Raji (cell line): ENCODE measurements around the gene CUBN.

Experiments used
- POLR2A ChIP-seq: IDR thresholded peaks from 2 replicates; pipeline ENCODE4 v1.6.1; 2011; ENCODE audit warnings: low read depth, low read length, control low read depth; ENCODE audit not compliant: insufficient read depth

The CUBN gene

GRCh38 chr10:17129741-17130140 is at the start of gene CUBN:
CUBN (minus strand) TSS chr10:17129811; CDS start chr10:17129765, 46 bp downstream.
- TF ChIP-seq POLR2A, result no peak

DNA sequence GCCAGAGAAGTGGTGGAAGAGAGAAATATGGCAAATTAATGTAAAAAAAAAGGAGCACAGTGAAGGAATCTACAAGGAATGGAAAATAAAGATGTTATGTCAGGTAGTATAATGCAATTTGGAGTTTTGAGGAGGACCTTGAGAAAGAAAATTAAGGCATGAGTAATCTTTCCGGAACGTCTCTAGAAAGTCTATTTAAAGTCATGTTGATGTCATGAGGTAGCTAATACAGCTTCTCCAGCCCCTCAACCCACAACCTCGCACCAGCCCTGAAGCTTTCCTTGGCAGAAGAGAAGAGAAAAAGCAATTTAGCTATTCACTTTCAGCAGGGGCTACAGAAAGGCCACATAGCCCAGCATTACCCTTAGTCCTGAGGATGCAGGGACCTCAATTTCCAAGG is 49.4 kb upstream of the CUBN start:
- no peak for TF ChIP-seq POLR2A

DNA sequence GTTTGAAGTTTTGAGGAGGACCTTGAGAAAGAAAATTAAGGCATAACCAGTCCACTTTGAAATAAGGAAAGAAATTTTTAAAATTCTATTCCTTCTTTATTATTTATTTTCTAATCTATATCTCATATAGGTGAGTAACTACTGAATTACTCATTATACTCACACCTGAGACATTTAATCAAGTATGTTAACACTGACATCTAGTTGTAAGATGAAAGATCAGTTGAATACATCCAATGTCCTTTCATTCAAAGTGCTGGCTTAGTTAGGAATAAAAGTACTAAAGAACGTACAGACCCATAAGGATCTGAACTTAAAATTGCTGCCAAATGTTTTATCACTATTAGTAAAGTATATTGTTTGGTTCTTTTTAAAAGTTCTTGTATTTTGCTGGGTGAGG is 48.4 kb upstream of the CUBN start:
- TF ChIP-seq POLR2A, result no peak

DNA sequence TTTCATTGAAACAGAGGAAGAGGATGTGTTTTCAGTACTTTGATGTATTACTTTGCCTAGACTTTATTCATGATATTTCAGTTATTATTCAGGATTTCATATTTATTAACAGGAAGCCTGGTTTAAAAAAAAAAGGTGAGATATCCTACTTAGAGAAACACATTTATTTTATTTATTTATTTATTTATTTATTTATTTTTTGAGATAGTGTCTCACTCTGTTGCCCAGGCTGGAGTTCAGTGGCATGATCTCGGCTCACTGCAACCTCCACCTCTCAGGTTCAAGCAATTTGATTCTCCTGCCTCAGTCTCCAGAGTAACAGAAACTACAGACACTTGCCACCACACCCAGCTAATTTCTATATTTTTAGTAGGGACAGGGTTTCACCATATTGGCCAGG is 47.4 kb upstream of the CUBN start:
- TF ChIP-seq POLR2A, result no peak

GRCh38 chr10:17176091-17176490 is 46.5 kb upstream of the CUBN start:
- TF ChIP-seq POLR2A, result no peak

GRCh38 chr10:17175551-17175950 is 45.9 kb upstream of the CUBN start:
- TF ChIP-seq POLR2A, result no peak

DNA sequence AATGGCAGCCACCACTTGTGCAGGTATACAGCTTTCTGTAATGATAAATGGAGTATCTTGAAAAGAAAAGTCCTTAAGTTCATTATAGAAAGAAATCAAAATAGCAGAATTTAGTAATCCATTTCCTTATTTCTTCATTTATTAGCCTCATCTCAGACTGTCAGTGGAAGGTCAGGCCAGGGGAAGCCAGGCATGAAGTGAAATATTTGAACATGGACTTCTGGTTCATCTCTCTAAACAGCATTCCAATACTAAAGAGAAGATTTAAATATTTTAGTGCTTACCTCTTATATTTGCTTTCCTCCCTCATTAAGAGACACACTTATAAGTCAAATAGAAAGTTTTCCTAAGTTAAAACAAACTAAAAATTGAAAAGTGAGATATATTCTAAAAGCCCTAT is 45.0 kb upstream of the CUBN start:
- TF ChIP-seq POLR2A, result no peak

GRCh38 chr10:17171141-17171641 is 41.6 kb upstream of the CUBN start:
- no peak for TF ChIP-seq POLR2A

DNA sequence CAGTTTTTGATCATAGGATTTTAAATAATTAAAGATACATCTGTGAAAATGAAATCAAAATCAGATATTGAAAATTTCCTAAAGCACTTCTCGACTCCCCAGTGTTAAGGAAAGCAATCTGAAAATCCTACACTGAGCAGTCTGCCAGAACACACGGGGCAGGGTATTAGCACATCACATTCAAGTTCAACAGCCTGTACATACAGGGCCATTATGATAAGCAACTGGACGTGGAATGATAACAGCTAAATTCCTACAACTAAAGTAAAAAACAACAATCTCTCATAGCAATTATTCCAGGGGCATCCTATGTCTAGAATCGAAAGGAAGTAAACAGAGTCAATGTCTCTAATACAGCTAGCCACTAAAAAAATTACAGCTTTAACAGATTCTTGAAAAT is 40.2 kb upstream of the CUBN start:
- TF ChIP-seq POLR2A, result no peak

GRCh38 chr10:17166699-17167098 is 37.1 kb upstream of the CUBN start:
- TF ChIP-seq POLR2A, result no peak

DNA sequence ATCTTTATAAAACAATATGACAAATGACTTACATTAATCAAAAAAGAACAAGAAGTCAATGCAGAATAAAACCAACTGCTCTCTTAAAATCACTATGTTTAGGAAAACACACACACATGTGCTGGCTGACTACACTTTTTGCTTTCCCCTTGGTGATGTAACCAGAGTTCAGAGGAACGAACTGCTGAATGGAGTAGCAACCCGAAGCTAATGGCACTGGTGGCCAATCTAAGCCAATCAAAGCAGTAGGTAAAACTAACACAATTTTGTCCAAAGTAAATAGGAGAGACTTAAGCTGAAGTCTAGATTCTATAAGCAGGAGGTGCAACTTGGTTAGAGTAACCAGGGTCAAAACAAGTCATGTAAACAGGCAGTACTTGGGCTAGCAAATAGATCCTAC is 33.2 kb upstream of the CUBN start:
- no peak for TF ChIP-seq POLR2A

DNA sequence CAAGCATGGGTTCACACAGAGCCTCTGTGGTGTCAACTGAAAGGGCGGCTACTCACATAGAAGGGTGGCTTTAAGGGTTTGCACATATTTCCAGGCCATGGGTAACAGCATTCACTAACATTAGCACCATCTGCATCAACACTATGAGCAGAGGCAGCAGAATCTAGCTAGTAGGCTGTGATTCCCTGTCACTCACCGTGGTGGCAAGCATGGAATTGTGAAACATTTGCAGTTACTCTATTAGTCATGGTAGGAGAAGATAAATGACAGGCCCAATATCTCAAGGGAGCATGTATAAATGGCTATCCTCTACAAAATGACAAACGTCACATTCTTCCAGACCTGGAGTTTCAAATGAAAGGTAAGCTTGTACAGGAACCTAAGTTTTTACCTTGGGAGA is 32.2 kb upstream of the CUBN start:
- no peak for TF ChIP-seq POLR2A

DNA sequence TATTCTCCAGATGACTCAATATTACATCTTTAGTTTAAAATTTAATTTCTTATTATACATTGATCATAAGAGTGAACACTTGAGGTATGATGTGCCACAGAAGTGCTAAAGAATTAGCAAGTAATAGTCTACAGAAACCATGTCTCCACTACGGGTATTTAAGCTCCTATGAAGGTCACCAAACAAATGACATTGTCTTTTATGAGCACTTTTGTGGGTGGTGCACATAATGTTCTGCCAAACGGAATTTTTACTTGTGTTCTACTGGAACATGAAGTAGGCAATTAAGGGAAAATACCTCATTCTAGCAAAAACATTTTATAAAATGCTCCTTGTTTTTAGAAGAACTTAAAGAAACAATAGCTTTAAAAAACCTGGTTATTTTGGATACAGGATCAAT is 27.4 kb upstream of the CUBN start:
- no peak for TF ChIP-seq POLR2A

DNA sequence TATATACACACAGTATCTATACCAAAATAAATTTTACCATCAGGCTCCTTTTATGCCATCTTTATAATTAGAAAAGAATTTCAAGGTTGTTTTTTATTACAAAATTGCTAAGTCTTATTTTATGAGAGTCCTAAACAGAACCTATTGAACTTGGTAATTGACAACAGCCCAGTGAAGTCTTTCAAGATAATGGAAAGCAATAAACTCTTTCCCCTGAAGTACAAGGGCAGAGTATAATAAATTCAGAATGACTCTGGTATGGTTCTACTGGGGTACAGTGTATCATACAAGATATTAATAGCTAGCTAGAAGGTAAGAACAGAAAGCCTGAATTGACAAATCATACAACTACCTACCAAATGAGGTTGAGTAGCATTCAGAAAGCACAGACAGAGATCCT is 26.2 kb upstream of the CUBN start:
- TF ChIP-seq POLR2A, result no peak

DNA sequence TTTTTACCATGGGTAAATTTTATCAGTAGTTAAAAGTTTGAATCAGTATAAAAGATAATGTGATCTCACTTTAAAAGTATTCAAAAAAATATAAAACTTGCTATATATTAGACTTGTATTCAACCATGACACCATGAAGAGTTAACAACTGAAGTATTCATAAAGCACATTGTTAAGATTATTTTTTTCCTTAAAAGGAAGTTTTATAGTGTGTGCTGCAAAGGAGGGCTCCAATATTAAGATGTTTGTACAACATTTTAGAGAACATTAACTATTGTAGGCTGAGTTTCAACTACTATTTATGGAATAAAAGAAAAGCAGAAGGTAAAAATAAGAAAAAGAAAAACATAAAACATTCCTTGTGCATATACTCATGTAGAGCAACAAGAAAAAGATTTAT is 24.5 kb upstream of the CUBN start:
- TF ChIP-seq POLR2A, result no peak

DNA sequence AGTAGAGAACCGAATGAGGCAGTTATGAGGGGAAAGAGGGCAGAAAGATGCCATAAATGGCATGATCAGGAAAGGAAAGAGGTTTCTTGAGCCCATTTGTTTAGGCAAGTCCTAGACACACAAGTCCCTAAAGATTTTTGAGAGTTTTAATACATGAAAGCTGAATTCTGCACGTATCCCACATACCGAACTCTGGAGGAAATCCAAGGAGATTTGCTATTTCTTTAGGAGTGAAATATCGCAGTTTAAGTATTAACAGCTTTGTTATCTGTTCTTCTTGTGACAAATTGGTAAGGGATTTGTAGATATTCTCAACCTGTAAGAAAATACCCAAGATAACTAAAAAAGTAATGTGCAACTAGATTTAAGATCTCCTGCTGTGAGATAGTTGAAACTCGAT is 23.7 kb upstream of the CUBN start:
- no peak for TF ChIP-seq POLR2A

DNA sequence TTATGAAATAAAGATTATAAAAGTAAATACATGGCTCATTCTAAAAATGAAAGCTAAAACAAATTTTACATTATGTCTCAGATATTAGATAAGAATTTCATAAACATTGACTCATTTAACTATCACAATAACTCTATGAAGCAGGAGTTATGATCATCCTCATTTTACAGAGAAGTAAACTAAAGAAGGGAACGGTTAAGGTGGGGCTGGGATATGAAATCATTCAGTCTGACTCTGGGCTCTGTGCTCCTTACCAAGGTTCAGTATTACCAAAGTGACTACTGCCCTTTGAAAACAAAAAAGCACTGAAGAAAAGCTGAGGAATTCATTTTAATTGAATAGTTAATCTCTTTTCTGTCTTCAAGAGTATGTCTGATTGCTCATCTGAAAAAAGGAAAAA is 22.1 kb upstream of the CUBN start:
- no peak for TF ChIP-seq POLR2A
